Thyroid gland (tissue), 4 donors: ENCODE results near the gene CHST7.

Source experiments
- CTCF ChIP-seq, 6 experiments: fragments of 200-600 bp in 3 of 6; fragments of 450-650 bp in 3 of 6; sonication (generic) in 3 of 6; IDR thresholded peaks; one replicate each; pipeline ENCODE4 v1.5.1; 2016 to 2019; ENCODE audit warnings: antibody characterized with exemption in 6 of 6, mild to moderate bottlenecking in 2 of 6, inconsistent platforms in 1 of 6, moderate library complexity in 1 of 6
- POLR2A ChIP-seq, 2 donors: fragments of 450-650 bp; IDR thresholded peaks; one replicate each; pipeline ENCODE4 v1.6.1; 2017; ENCODE audit warnings: antibody characterized with exemption in 2 of 2, mild to moderate bottlenecking in 2 of 2, moderate library complexity in 1 of 2

- TF ChIP-seq CTCF (IDR thresholded peaks at IDR 0.05) (no peak), POLR2A (IDR thresholded peaks at IDR 0.05) (no peak)
These were observed 13.6 kb downstream of the CHST7 start for GRCh38 chrX:46587158-46587557.
